HepG2 (cell line): ENCODE measurements around the gene RNASE13. TPM values are rescaled to one million over a fixed set of nuclear protein-coding genes. Genes with fewer than 3 reads are reported as not detected.

Experiments used
- AHR ChIP-seq: IDR thresholded peaks from 2 replicates; pipeline ENCODE4 v1.6.1; 2018; ENCODE audit warnings: missing genetic modification reagents, missing compliant biosample characterization
- AKAP8 ChIP-seq: sonication (generic); formaldehyde crosslinking; IDR thresholded peaks from 2 replicates; pipeline ENCODE4 v1.5.1; 2020; ENCODE audit warnings: mild to moderate bottlenecking, missing genetic modification reagents
- ETS1 ChIP-seq: sonication (generic); formaldehyde crosslinking; IDR thresholded peaks from 2 replicates; pipeline ENCODE4 v1.4.0; 2020; ENCODE audit warnings: missing genetic modification reagents
- HNRNPLL ChIP-seq: fragments of 200-400 bp; formaldehyde crosslinking; IDR thresholded peaks from 2 replicates; pipeline ENCODE4 v1.6.1; 2017; ENCODE audit warnings: mild to moderate bottlenecking, low read depth, low read length; ENCODE audit not compliant: poor library complexity, severe bottlenecking
- LRRFIP1 ChIP-seq: sonication (generic); formaldehyde crosslinking; conservative IDR thresholded peaks from 2 replicates; pipeline ENCODE4 v1.4.0; 2020; ENCODE audit warnings: missing genetic modification reagents
- SOX13 ChIP-seq, 3 experiments: fragments of 450-650 bp in 1 of 3; sonication (generic) in 1 of 3; formaldehyde crosslinking in 1 of 3; IDR thresholded peaks in 2 of 3; conservative IDR thresholded peaks in 1 of 3; 2 replicates each; pipeline versions ENCODE4 v1.5.0 to v1.6.1; 2016 to 2020; ENCODE audit warnings: antibody characterized with exemption in 1 of 3, mild to moderate bottlenecking in 1 of 3, missing compliant biosample characterization in 1 of 3, missing genetic modification reagents in 1 of 3, moderate library complexity in 1 of 3
- SSRP1 ChIP-seq: IDR thresholded peaks from 2 replicates; pipeline ENCODE4 v1.6.1; 2016; ENCODE audit warnings: control low read depth
- SUZ12 ChIP-seq: fragments of 150-350 bp; IDR thresholded peaks from 2 replicates; pipeline ENCODE4 v1.6.1; 2014; ENCODE audit warnings: low read depth, low read length
- TAF1 ChIP-seq: sonication (generic); formaldehyde crosslinking; IDR thresholded peaks from 2 replicates; pipeline ENCODE4 v1.4.0; 2020; ENCODE audit warnings: missing genetic modification reagents
- TAF15 ChIP-seq: fragments of 200-400 bp; formaldehyde crosslinking; IDR thresholded peaks from one replicate; pipeline ENCODE4 v1.6.1; 2018; ENCODE audit warnings: mild to moderate bottlenecking, low read depth, low read length; ENCODE audit not compliant: poor library complexity, severe bottlenecking
- TARDBP ChIP-seq: sonication (generic); formaldehyde crosslinking; IDR thresholded peaks from 2 replicates; pipeline ENCODE4 v1.8.0; 2022; ENCODE audit warnings: mild to moderate bottlenecking, missing genetic modification reagents
- ZBTB14 ChIP-seq: sonication (generic); formaldehyde crosslinking; IDR thresholded peaks from 2 replicates; pipeline ENCODE4 v1.4.0; 2020; ENCODE audit warnings: missing genetic modification reagents
- ZNF12 ChIP-seq: sonication (generic); formaldehyde crosslinking; IDR thresholded peaks from 2 replicates; pipeline ENCODE4 v1.5.0; 2020; ENCODE audit warnings: missing genetic modification reagents
- ZNF549 ChIP-seq: sonication (generic); formaldehyde crosslinking; IDR thresholded peaks from 2 replicates; pipeline ENCODE4 v1.5.0; 2020; ENCODE audit warnings: missing genetic modification reagents
- ZNF615 ChIP-seq: sonication (generic); formaldehyde crosslinking; IDR thresholded peaks from 2 replicates; pipeline ENCODE4 v1.5.0; 2020; ENCODE audit warnings: mild to moderate bottlenecking, missing genetic modification reagents, borderline replicate concordance
- ZNF652 ChIP-seq: IDR thresholded peaks from 2 replicates; pipeline ENCODE4 v1.6.1; 2016; ENCODE audit warnings: low read depth, borderline replicate concordance
- ZNF747 ChIP-seq: sonication (generic); formaldehyde crosslinking; IDR thresholded peaks from 2 replicates; pipeline ENCODE4 v1.8.1; 2023; ENCODE audit warnings: missing genetic modification reagents, mild to moderate bottlenecking, borderline replicate concordance
- ZNF75D ChIP-seq: sonication (generic); formaldehyde crosslinking; IDR thresholded peaks from 2 replicates; pipeline ENCODE4 v1.8.1; 2023; ENCODE audit warnings: missing genetic modification reagents, mild to moderate bottlenecking, borderline replicate concordance
- ZNF770 ChIP-seq: sonication (generic); formaldehyde crosslinking; IDR thresholded peaks from 2 replicates; pipeline ENCODE4 v1.5.0; 2020; ENCODE audit warnings: mild to moderate bottlenecking, missing genetic modification reagents
- ZNF816 ChIP-seq: sonication (generic); formaldehyde crosslinking; IDR thresholded peaks from 2 replicates; pipeline ENCODE4 v1.8.0; 2022; ENCODE audit warnings: missing genetic modification reagents, mild to moderate bottlenecking, borderline replicate concordance
- ZSCAN30 ChIP-seq: sonication (generic); formaldehyde crosslinking; IDR thresholded peaks from 2 replicates; pipeline ENCODE4 v1.5.0; 2020; ENCODE audit warnings: mild to moderate bottlenecking, missing genetic modification reagents
- polyA plus RNA-seq, 8 experiments: library from polyadenylated mRNA; depleted of rRNA in 3 of 8; stranded (reverse) in 7 of 8; unstranded in 1 of 8; fragments of >200 nt; fragmentation: Illumina TruSeq in 4 of 8; extraction: Trizol in 4 of 8; gene quantifications; 2 replicates each; pipeline versions ENCODE4 v1.2.1 to v1.2.3, GENCODE V29; 2011 to 2016; ENCODE audit warnings: low read depth in 4 of 8, missing spikeins in 1 of 8, mixed read lengths in 1 of 8; ENCODE audit not compliant: insufficient read depth in 1 of 8
- total RNA-seq, 5 experiments: library from RNA; depleted of rRNA; stranded (reverse); fragments of >200 nt; fragmentation: Illumina TruSeq; extraction: Trizol; gene quantifications; 2 replicates each; pipeline ENCODE4 v1.2.3, GENCODE V29; 2016; ENCODE audit warnings: low read depth in 1 of 5

RNASE13 gene
- total and polyA plus RNA-seq, 2 of the 13 experiments (the other 11 are each of a cell fraction or from before 2014, with no cell fraction given), result 1.0 TPM; not detected in 1

GRCh38 chr14:21014761-21015190 lies 19.8 kb downstream of the RNASE13 start (continued):
- TF ChIP-seq ETS1 (CRISPR knock-in tag) (no peak), ZSCAN30 (CRISPR knock-in tag) (no peak), SOX13 (IDR thresholded peaks at IDR 0.05) (no peak), SOX13 (CRISPR knock-in tag; conservative IDR thresholded peaks at IDR 0.05 in 1 of 2, IDR thresholded peaks at IDR 0.05 in 1 of 2) (no peak; a peak in 1 of 4 replicates), TAF1 (CRISPR knock-in tag) (no peak), TARDBP (peak; percentile 56; the same call in 1 of the 2 replicates), ZNF652 (CRISPR knock-in tag) (peak; percentile 53; the same call in 1 of the 2 replicates), SSRP1 (CRISPR knock-in tag) (no peak), ZNF770 (CRISPR knock-in tag) (no peak), ZNF75D (CRISPR knock-in tag) (no peak), LRRFIP1 (no peak), HNRNPLL (no peak), ZNF615 (CRISPR knock-in tag) (no peak), ZNF12 (CRISPR knock-in tag) (no peak), ZBTB14 (CRISPR knock-in tag) (no peak), TAF15 (no peak), ZNF816 (CRISPR knock-in tag) (no peak), AHR (no peak), ZNF549 (no peak), AKAP8 (CRISPR knock-in tag) (no peak), ZNF747 (no peak), SUZ12 (no peak)
